ENCODE measurements around the gene CEP152. TPM values are rescaled to one million over a fixed set of nuclear protein-coding genes. Genes with fewer than 3 reads are reported as not detected.
"Not testable (repeated sequence)": the region's sequence is repeated elsewhere in the genome, so short reads cannot be mapped to it uniquely, and the experiment has no call there.

The CEP152 gene
- total RNA-seq, 5 donors from 2014 or later (not counting 1 experiment from before 2014, with no cell fraction given), result 6.6 to 11.4 (median 10.3) TPM

DNA sequence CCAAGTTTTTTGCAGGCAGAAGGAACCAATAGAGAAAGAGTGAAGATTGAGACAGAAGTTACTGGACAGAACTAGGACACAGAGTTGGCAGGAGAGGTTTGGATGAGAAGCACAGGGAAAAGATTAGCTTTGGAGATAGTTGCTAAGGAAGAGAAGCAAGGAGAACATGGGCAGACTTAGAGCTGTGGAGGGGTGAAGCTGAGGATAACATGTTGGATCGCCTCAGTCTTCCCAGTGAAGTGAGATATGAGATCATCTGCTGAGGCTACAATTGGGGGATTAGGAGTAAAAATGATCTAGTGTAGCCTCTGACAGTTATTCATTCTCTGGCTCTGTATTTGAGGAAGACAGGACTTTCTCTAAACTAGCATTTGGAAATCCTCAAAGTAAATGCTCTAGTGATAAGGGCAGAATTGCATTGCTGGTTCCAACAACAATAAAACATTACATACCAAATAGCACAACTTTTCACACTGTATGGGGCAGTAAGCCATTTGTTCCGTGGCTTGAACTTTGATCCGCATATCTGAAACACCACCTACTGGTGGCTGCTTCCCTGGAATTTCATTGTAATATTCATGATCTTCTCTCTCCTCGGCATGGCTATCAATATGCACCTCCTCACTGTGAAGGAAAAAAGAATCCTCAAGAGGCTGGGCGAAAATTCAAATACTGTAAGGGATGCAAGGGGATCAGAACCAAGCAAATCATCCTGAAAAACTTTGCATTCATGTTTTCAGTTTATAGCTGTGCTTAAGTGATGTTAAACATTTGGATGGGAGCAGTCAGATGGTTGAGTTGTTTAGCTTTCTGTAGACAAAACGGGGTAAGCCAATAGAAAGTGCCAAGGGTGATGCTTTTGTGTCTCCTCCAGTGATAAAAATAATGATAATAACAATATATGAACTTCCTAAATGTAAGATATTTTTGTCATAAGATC is 44.9 kb upstream of the CEP152 start:
- ATAC-seq (replicated peaks in 1 of 4) (no peak), DNase-seq (no peak)
- Mint-ChIP-seq H3K4me3 (no peak overlapping the region), H3K4me1 (no peaks in the 10 kb centered on the region), H3K27me3 (peaks cover 11 to 14% of the 10 kb centered on the region in 2 donors), H3K27ac (no peak overlapping the region), H3K9me3 (peaks cover 0 to 3% (median 0%) of the 10 kb centered on the region in 3 donors), H3K36me3 (no peaks in the 10 kb centered on the region)
- ChIA-PET CTCF (interaction anchor here (0.7 to 1.2 kb wide), 2 partner anchors 121 to 290 kb away, joined by 3 to 6 read pairs; no protein-coding TSS in a partner anchor), POLR2A (no interaction called here)
- 80% methylated on average over 1 of the region's 6 CpGs for WGBS (ENCODE audit: insufficient coverage)
- Histone ChIP-seq H3K27me3 (replicated peaks in 1 of 2; ENCODE audit: control insufficient read depth in 2 of 2, extremely low read depth in 1 of 2, insufficient read depth in 2 of 2, low read length in 1 of 2) (no peaks in the 10 kb centered on the region), H3K36me3 (ENCODE audit: control insufficient read depth in 2 of 2, extremely low read depth in 1 of 2, insufficient read depth in 1 of 2, low read length in 1 of 2) (no peaks in the 10 kb centered on the region), H3K27ac (ENCODE audit: low read length) (no peak overlapping the region), H3K9me3 (no peaks in the 10 kb centered on the region), H3K4me3 (ENCODE audit: control insufficient read depth in 1 of 2, extremely low read depth in 1 of 2, low read length in 1 of 2) (no peak overlapping the region), H3K4me1 (ENCODE audit: control insufficient read depth in 1 of 2, extremely low read depth in 1 of 2, insufficient read depth in 2 of 2, low read length in 2 of 2) (no peaks in the 10 kb centered on the region)

DNA sequence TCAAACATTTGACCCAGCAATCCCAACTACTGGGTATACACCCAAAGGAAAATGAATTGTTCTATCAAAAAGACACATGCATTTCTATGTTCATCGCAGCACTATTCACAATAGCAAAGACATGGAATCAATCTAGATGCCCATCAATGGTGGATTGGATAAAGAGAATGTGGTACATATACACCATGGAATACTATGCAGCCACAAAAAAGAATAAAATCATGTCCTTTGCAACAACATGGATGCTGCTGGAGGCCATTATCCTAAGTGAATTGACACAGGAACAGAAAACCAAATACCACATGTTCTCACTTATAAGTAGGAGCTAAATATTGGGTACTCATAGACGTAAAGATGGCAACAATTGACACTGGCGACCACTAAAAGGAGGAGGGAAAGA is 43.6 kb upstream of the CEP152 start:
- POLR2A ChIA-PET; H3K9me3 ChIP-seq; H3K4me3 ChIP-seq (ENCODE audit: control insufficient read depth in 1 of 2, extremely low read depth in 1 of 2, low read length in 1 of 2); H3K4me1 Mint-ChIP-seq; ATAC-seq (replicated peaks in 1 of 4); H3K36me3 ChIP-seq (ENCODE audit: control insufficient read depth in 2 of 2, extremely low read depth in 1 of 2, insufficient read depth in 1 of 2, low read length in 1 of 2); H3K27me3 ChIP-seq (replicated peaks in 1 of 2; ENCODE audit: control insufficient read depth in 2 of 2, extremely low read depth in 1 of 2, insufficient read depth in 2 of 2, low read length in 1 of 2); H3K4me1 ChIP-seq (ENCODE audit: control insufficient read depth in 1 of 2, extremely low read depth in 1 of 2, insufficient read depth in 2 of 2, low read length in 2 of 2); CTCF ChIA-PET; H3K9me3 Mint-ChIP-seq; H3K4me3 Mint-ChIP-seq; H3K27ac ChIP-seq (ENCODE audit: low read length); DNase-seq; H3K27ac Mint-ChIP-seq; H3K36me3 Mint-ChIP-seq: not testable (repeated sequence)
- no CpG with 5 or more reads among the region's 3 CpGs for WGBS (ENCODE audit: insufficient coverage)
- peaks cover 8 to 14% of the 10 kb centered on the region in 2 donors for H3K27me3 Mint-ChIP-seq

DNA sequence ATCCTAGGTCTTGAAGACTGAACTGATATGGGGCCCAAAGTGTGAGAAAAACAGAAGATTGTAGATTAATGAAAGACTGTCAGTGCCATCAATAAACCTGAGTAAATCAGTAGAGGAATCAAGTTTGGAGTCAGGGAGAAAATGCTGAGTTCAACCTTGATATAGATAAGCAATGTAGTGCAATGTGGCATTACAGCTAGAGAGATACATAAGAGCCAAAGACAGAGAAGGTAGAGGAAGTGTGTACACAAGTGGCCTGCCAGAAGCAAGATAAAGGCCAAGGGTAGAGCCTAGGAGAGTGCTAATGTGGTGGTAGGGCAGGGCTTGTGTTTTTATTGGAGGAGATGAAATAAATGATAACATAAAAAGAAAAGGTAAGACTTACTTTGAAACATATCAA is 41.1 kb upstream of the CEP152 start:
- H3K4me1 ChIP-seq (ENCODE audit: control insufficient read depth in 1 of 2, extremely low read depth in 1 of 2, insufficient read depth in 2 of 2, low read length in 2 of 2), result no peaks in the 10 kb centered on the region
- DNase-seq, result no peak
- Mint-ChIP-seq H3K36me3 (no peaks in the 10 kb centered on the region), H3K4me1 (no peaks in the 10 kb centered on the region), H3K9me3 (peaks cover 0 to 3% (median 0%) of the 10 kb centered on the region in 3 donors), H3K27me3 (peaks cover 14 to 16% of the 10 kb centered on the region in 2 donors), H3K4me3 (no peak overlapping the region), H3K27ac (no peak overlapping the region)
- H3K27ac ChIP-seq (ENCODE audit: low read length), result no peak overlapping the region
- H3K9me3 ChIP-seq, result no peaks in the 10 kb centered on the region
- CTCF ChIA-PET, result no interaction called here
- H3K36me3 ChIP-seq (ENCODE audit: control insufficient read depth in 2 of 2, extremely low read depth in 1 of 2, insufficient read depth in 1 of 2, low read length in 1 of 2), result no peaks in the 10 kb centered on the region
- H3K27me3 ChIP-seq (replicated peaks in 1 of 2; ENCODE audit: control insufficient read depth in 2 of 2, extremely low read depth in 1 of 2, insufficient read depth in 2 of 2, low read length in 1 of 2), result no peaks in the 10 kb centered on the region
- POLR2A ChIA-PET, result no interaction called here
- no peak for ATAC-seq (replicated peaks in 1 of 4)
- H3K4me3 ChIP-seq (ENCODE audit: control insufficient read depth in 1 of 2, extremely low read depth in 1 of 2, low read length in 1 of 2), result no peak overlapping the region

DNA sequence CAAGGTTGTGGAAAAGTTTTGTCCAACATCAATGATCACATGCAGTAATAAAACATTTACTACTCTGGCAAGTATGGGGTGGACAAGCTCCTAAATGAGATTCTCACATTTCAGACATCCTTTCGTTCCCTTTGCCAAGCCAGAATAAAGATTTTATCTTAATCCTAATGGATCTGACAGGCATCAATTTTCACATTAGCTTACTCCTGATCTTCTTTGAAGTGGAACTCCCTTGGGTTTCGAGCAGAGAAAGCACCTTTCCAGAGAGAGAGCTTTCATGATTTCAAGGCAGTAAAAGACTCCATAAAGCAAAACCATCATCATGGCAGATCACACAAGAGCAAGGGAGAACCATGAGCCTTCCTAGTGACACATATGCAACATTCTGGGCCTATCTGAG is 39.8 kb upstream of the CEP152 start:
- Mint-ChIP-seq H3K4me3 (no peak overlapping the region), H3K27me3 (peaks cover 14 to 17% of the 10 kb centered on the region in 2 donors), H3K4me1 (no peaks in the 10 kb centered on the region), H3K27ac (no peak overlapping the region), H3K9me3 (peaks cover 0 to 3% (median 0%) of the 10 kb centered on the region in 3 donors), H3K36me3 (no peaks in the 10 kb centered on the region)
- no peak for DNase-seq
- ATAC-seq (replicated peaks in 1 of 4), result no peak
- Histone ChIP-seq H3K36me3 (ENCODE audit: control insufficient read depth in 2 of 2, extremely low read depth in 1 of 2, insufficient read depth in 1 of 2, low read length in 1 of 2) (no peaks in the 10 kb centered on the region), H3K27me3 (replicated peaks in 1 of 2; ENCODE audit: control insufficient read depth in 2 of 2, extremely low read depth in 1 of 2, insufficient read depth in 2 of 2, low read length in 1 of 2) (no peaks in the 10 kb centered on the region), H3K4me3 (ENCODE audit: control insufficient read depth in 1 of 2, extremely low read depth in 1 of 2, low read length in 1 of 2) (no peak overlapping the region), H3K9me3 (no peaks in the 10 kb centered on the region), H3K4me1 (ENCODE audit: control insufficient read depth in 1 of 2, extremely low read depth in 1 of 2, insufficient read depth in 2 of 2, low read length in 2 of 2) (no peaks in the 10 kb centered on the region), H3K27ac (ENCODE audit: low read length) (no peak overlapping the region)
- no CpG with 5 or more reads among the region's 2 CpGs for WGBS (ENCODE audit: insufficient coverage)
- CTCF ChIA-PET, result no interaction called here
- POLR2A ChIA-PET, result no interaction called here

DNA sequence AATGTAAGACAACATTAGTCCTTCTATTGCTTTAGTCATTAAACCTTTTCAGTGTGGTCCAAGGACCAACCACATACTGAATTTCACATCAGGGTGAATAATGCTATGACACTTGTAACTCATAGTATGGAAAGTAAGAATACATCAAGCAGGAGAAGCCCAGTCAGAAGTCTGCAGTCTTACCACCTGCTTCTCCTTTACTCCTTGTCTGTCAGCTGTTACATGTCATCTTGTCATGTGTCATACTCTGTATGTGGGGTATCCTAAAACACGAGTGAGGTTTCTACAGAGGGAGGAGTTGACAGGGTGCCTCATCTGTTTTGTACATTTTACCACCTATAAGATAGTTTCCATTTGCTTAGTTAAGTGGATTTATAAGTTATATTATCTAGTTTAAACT is 34.3 kb upstream of the CEP152 start:
- H3K27ac ChIP-seq (ENCODE audit: low read length), result no peak overlapping the region
- CTCF ChIA-PET, result no interaction called here
- POLR2A ChIA-PET, result no interaction called here
- DNase-seq (no peak), ATAC-seq (replicated peaks in 1 of 4) (no peak)
- no peaks in the 10 kb centered on the region for H3K36me3 ChIP-seq (ENCODE audit: control insufficient read depth in 2 of 2, extremely low read depth in 1 of 2, insufficient read depth in 1 of 2, low read length in 1 of 2)
- Mint-ChIP-seq H3K9me3 (peaks cover 0 to 5% (median 0%) of the 10 kb centered on the region in 3 donors), H3K36me3 (no peaks in the 10 kb centered on the region), H3K4me1 (no peaks in the 10 kb centered on the region), H3K4me3 (no peak overlapping the region), H3K27me3 (peaks cover 7 to 8% of the 10 kb centered on the region in 2 donors), H3K27ac (no peak overlapping the region)
- H3K4me3 ChIP-seq (ENCODE audit: control insufficient read depth in 1 of 2, extremely low read depth in 1 of 2, low read length in 1 of 2), result no peak overlapping the region
- H3K27me3 ChIP-seq (replicated peaks in 1 of 2; ENCODE audit: control insufficient read depth in 2 of 2, extremely low read depth in 1 of 2, insufficient read depth in 2 of 2, low read length in 1 of 2), result no peaks in the 10 kb centered on the region
- H3K4me1 ChIP-seq (ENCODE audit: control insufficient read depth in 1 of 2, extremely low read depth in 1 of 2, insufficient read depth in 2 of 2, low read length in 2 of 2), result no peaks in the 10 kb centered on the region
- WGBS (ENCODE audit: insufficient coverage), result no CpG with 5 or more reads among the region's 1 CpG
- H3K9me3 ChIP-seq, result no peaks in the 10 kb centered on the region

DNA sequence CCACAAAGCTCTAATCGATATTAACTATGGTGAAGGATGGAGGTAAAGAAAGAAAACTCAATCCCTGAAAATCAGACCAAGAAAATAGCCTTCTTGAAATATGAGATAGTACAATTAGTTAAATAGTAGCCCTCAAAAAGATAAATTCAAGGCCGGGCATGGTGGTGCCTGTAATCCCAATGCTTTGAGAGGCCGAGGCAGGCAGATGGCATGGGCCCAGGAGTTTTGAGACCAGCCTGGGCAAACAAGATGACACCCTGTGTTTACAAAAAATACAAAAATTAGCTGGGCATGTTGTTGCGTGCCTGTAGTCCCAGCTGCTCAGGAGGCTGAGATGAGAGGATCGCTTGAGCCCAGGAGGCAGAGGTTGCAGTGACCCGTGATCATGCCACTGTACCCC is 31.6 kb upstream of the CEP152 start:
- Histone ChIP-seq H3K9me3 (no peaks in the 10 kb centered on the region), H3K27ac (ENCODE audit: low read length) (no peak overlapping the region), H3K4me3 (ENCODE audit: control insufficient read depth in 1 of 2, extremely low read depth in 1 of 2, low read length in 1 of 2) (no peak overlapping the region), H3K4me1 (ENCODE audit: control insufficient read depth in 1 of 2, extremely low read depth in 1 of 2, insufficient read depth in 2 of 2, low read length in 2 of 2) (no peaks in the 10 kb centered on the region), H3K36me3 (ENCODE audit: control insufficient read depth in 2 of 2, extremely low read depth in 1 of 2, insufficient read depth in 1 of 2, low read length in 1 of 2) (no peaks in the 10 kb centered on the region), H3K27me3 (replicated peaks in 1 of 2; ENCODE audit: control insufficient read depth in 2 of 2, extremely low read depth in 1 of 2, insufficient read depth in 2 of 2, low read length in 1 of 2) (no peaks in the 10 kb centered on the region)
- peaks cover 2 to 4% of the 10 kb centered on the region in 2 donors for H3K27me3 Mint-ChIP-seq
- ATAC-seq (replicated peaks in 1 of 4), result no peak
- DNase-seq, result no peak
- H3K27ac Mint-ChIP-seq, result no peak overlapping the region
- no peak overlapping the region for H3K4me3 Mint-ChIP-seq
- 82% methylated on average over 4 of the region's 6 CpGs for WGBS (ENCODE audit: insufficient coverage)
- H3K4me1 Mint-ChIP-seq, result no peaks in the 10 kb centered on the region
- no peaks in the 10 kb centered on the region for H3K36me3 Mint-ChIP-seq
- ChIA-PET POLR2A (no interaction called here), CTCF (no interaction called here)
- H3K9me3 Mint-ChIP-seq, result peaks cover 0 to 5% (median 0%) of the 10 kb centered on the region in 3 donors

All from T-cell (primary cell).